Lower leg skin (tissue), 3 donors: ENCODE measurements around the gene FZD4.

Experiments used
- POLR2A ChIP-seq, 2 donors: fragments of 450-650 bp; IDR thresholded peaks; one replicate each; pipeline ENCODE4 v1.6.1; 2016 to 2017; ENCODE audit warnings: antibody characterized with exemption in 2 of 2, mild to moderate bottlenecking in 1 of 2, moderate library complexity in 1 of 2
- TF ChIP-seq, protein P1 (sequence below), 3 donors: fragments of 450-650 bp; IDR thresholded peaks; one replicate each; pipeline ENCODE4 v1.5.1; 2016; ENCODE audit warnings: antibody characterized with exemption in 3 of 3, mild to moderate bottlenecking in 3 of 3, moderate library complexity in 2 of 3

DNA sequence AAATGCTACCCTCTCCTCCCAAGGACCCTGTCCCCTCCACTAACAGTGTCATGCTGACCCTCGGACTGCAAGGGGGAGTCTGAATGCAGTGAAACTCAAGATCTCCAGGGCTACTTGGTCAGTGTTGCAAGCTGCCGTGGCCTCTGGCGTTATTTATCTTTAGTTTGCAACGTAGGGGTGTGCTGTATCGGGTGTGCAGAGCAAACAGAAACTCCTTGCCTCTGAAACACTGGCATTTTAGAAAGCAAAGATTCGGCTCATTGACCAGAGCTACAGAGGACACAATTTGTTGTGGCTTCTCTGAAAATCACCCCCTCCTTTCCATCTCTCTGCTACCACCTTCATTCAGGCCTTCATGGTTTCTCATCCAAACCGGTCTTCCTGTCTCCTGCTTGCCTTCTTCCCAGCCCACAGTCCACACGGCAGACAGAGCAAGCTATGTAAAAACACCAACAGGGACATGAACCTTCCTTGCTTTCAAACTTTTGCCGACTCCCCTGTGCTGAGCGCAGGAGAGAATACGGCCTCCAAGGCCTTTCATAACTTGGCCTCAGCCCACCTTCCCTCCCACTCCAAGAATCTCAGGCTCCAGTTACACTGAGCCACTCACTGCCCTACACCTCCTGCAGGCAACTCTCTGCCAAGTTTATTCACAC is 14.9 kb downstream of the FZD4 start:
- TF ChIP-seq, protein P1, sequence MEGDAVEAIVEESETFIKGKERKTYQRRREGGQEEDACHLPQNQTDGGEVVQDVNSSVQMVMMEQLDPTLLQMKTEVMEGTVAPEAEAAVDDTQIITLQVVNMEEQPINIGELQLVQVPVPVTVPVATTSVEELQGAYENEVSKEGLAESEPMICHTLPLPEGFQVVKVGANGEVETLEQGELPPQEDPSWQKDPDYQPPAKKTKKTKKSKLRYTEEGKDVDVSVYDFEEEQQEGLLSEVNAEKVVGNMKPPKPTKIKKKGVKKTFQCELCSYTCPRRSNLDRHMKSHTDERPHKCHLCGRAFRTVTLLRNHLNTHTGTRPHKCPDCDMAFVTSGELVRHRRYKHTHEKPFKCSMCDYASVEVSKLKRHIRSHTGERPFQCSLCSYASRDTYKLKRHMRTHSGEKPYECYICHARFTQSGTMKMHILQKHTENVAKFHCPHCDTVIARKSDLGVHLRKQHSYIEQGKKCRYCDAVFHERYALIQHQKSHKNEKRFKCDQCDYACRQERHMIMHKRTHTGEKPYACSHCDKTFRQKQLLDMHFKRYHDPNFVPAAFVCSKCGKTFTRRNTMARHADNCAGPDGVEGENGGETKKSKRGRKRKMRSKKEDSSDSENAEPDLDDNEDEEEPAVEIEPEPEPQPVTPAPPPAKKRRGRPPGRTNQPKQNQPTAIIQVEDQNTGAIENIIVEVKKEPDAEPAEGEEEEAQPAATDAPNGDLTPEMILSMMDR (IDR thresholded peaks at IDR 0.05) = no peak
- no peak for TF ChIP-seq POLR2A (IDR thresholded peaks at IDR 0.05)
